DND-41 (cell line): ENCODE data around the gene GATA2.

Experiments
- ATAC-seq: fragments of 200-7000 bp; cut with Tn5 transposase; 3 replicates; pipeline ENCODE4 v1.9.1; 2021; ENCODE audit warnings: low read depth; ENCODE audit not compliant: insufficient read depth
- DNase-seq: peaks from one replicate; pipeline ENCODE4 v3.0.0-alpha.2; 2020
- H2AFZ ChIP-seq: 2 replicates; pipeline ENCODE4 v1.6.0; 2012; ENCODE audit warnings: low read depth, low read length
- H3K27ac ChIP-seq: 2 replicates; pipeline ENCODE4 v1.5.1; 2012; ENCODE audit warnings: low read length, inconsistent platforms
- H3K27me3 ChIP-seq: fragments of 200-600 bp; sonication (generic); 2 replicates; pipeline ENCODE4 v1.6.0; 2012; ENCODE audit warnings: low read length, mild to moderate bottlenecking, inconsistent platforms; ENCODE audit not compliant: insufficient read depth, poor library complexity
- H3K36me3 ChIP-seq: 2 replicates; pipeline ENCODE4 v1.5.1; 2012; ENCODE audit warnings: low read length, inconsistent platforms; ENCODE audit not compliant: insufficient read depth
- H3K4me1 ChIP-seq: 2 replicates; pipeline ENCODE4 v1.5.1; 2012; ENCODE audit warnings: mild to moderate bottlenecking, low read length; ENCODE audit not compliant: insufficient read depth
- H3K4me2 ChIP-seq: 2 replicates; pipeline ENCODE4 v1.6.0; 2012; ENCODE audit warnings: mild to moderate bottlenecking, moderate library complexity, low read length, inconsistent platforms; ENCODE audit not compliant: insufficient read depth
- H3K4me3 ChIP-seq, 2 experiments: fragments of 200-600 bp in 1 of 2; shearing (Covaris generic) in 1 of 2; 2 replicates each; pipeline ENCODE4 v1.5.1; 2012 to 2016; ENCODE audit warnings: inconsistent platforms in 2 of 2, low read length in 2 of 2, mild to moderate bottlenecking in 2 of 2, low read depth in 1 of 2, moderate library complexity in 1 of 2
- H3K79me2 ChIP-seq: 2 replicates; pipeline ENCODE4 v1.6.0; 2012; ENCODE audit warnings: low read length, inconsistent platforms; ENCODE audit not compliant: insufficient read depth
- H3K9ac ChIP-seq: 2 replicates; pipeline ENCODE4 v1.6.0; 2012; ENCODE audit warnings: low read depth, mild to moderate bottlenecking, inconsistent platforms, low read length, moderate library complexity
- H3K9me3 ChIP-seq: 2 replicates; pipeline ENCODE4 v1.5.1; 2012; ENCODE audit warnings: low read length, moderate library complexity, mild to moderate bottlenecking, inconsistent platforms; ENCODE audit not compliant: insufficient read depth, severe bottlenecking
- H4K20me1 ChIP-seq: 2 replicates; pipeline ENCODE4 v1.6.0; 2012; ENCODE audit warnings: low read length; ENCODE audit not compliant: insufficient read depth
- EZH2 ChIP-seq: IDR thresholded peaks from 3 replicates; pipeline ENCODE4 v1.6.1; 2012; ENCODE audit warnings: borderline replicate concordance, low read depth, mild to moderate bottlenecking, moderate library complexity, low read length, inconsistent platforms; ENCODE audit not compliant: severe bottlenecking
- TF ChIP-seq, protein P1 (sequence below): IDR thresholded peaks from 2 replicates; pipeline ENCODE4 v1.5.1; 2012; ENCODE audit warnings: borderline replicate concordance, low read length, moderate library complexity, mild to moderate bottlenecking; ENCODE audit not compliant: poor library complexity, severe bottlenecking; ENCODE audit errors: extremely low read depth

Gene GATA2

DNA sequence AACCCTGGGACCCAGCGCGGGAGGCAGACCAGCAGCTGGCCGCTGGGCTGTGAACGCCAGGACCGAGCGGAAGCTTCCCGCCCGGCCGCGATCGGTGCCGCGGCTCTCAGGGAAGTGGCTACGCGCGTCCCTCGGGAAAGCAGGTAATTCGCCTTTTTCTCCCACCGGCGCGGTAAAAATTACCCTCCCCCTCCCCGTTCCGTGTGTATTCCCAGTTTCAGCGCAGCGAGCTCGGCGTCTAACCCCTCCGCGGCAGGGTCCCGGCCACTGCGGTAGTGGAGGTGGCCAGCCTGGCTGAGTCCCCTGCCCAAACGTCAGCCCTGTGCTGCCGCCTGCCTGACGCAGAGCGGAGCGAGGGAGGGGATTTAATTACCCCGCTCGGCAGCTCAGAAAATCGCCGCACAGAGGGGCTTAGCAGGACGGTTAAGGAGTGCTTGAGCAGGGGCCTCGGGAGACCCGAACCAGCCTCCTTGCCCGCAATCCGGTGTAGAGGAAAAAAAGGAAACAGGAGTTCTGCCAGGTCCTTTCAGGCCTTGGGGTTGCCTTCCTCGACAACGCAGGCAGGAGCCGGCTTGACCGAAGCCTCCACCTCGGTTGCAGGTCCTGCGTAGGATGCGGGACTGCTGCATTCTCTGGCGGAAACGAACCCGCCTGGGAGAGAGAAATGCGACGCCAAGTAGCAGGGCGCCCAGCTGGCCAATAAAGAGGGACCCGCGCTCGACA, 2.9 kb downstream of the GATA2 start:
- Histone ChIP-seq H3K9ac (no peak overlapping the region), H3K4me2 (no peak overlapping the region), H3K4me1 (peaks cover 7% of the 10 kb centered on the region), H3K27ac (no peak overlapping the region), H3K79me2 (no peaks in the 10 kb centered on the region), H2AFZ (no peak overlapping the region), H4K20me1 (peaks cover 7% of the 10 kb centered on the region), H3K27me3 (peaks cover 30% of the 10 kb centered on the region), H3K9me3 (no peaks in the 10 kb centered on the region), H3K4me3 (no peak overlapping the region), H3K36me3 (no peaks in the 10 kb centered on the region)
- DNase-seq (no peak), ATAC-seq (no peak)
- no peak for TF ChIP-seq EZH2
- TF ChIP-seq, protein P1, sequence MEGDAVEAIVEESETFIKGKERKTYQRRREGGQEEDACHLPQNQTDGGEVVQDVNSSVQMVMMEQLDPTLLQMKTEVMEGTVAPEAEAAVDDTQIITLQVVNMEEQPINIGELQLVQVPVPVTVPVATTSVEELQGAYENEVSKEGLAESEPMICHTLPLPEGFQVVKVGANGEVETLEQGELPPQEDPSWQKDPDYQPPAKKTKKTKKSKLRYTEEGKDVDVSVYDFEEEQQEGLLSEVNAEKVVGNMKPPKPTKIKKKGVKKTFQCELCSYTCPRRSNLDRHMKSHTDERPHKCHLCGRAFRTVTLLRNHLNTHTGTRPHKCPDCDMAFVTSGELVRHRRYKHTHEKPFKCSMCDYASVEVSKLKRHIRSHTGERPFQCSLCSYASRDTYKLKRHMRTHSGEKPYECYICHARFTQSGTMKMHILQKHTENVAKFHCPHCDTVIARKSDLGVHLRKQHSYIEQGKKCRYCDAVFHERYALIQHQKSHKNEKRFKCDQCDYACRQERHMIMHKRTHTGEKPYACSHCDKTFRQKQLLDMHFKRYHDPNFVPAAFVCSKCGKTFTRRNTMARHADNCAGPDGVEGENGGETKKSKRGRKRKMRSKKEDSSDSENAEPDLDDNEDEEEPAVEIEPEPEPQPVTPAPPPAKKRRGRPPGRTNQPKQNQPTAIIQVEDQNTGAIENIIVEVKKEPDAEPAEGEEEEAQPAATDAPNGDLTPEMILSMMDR, result no peak

DNA sequence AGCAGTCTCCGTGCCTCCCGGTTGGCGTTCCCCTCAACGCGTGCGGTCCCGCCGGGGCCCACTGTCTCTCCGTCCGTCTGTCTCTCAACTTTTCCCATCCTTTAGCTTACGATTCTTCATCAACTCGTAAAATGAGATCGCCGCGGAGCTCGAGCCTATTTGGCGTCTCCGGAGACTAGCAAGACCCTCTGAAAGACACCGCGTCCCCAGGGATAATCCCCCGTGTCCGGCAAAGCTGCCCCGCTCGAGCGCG, 3.4 kb downstream of the GATA2 start:
- no peak for DNase-seq
- H3K4me2 ChIP-seq, result no peak overlapping the region
- TF ChIP-seq, protein P1, result no peak
- no peak for TF ChIP-seq EZH2
- no peak overlapping the region for H3K4me3 ChIP-seq
- no peak for ATAC-seq
- peaks cover 35% of the 10 kb centered on the region for H3K27me3 ChIP-seq
- peaks cover 11% of the 10 kb centered on the region for H4K20me1 ChIP-seq
- peaks cover 7% of the 10 kb centered on the region for H3K4me1 ChIP-seq
- H3K27ac ChIP-seq, result no peak overlapping the region
- no peaks in the 10 kb centered on the region for H3K36me3 ChIP-seq
- H3K9ac ChIP-seq, result no peak overlapping the region
- H3K79me2 ChIP-seq, result no peaks in the 10 kb centered on the region
- H2AFZ ChIP-seq, result no peak overlapping the region
- H3K9me3 ChIP-seq, result no peaks in the 10 kb centered on the region

DNA sequence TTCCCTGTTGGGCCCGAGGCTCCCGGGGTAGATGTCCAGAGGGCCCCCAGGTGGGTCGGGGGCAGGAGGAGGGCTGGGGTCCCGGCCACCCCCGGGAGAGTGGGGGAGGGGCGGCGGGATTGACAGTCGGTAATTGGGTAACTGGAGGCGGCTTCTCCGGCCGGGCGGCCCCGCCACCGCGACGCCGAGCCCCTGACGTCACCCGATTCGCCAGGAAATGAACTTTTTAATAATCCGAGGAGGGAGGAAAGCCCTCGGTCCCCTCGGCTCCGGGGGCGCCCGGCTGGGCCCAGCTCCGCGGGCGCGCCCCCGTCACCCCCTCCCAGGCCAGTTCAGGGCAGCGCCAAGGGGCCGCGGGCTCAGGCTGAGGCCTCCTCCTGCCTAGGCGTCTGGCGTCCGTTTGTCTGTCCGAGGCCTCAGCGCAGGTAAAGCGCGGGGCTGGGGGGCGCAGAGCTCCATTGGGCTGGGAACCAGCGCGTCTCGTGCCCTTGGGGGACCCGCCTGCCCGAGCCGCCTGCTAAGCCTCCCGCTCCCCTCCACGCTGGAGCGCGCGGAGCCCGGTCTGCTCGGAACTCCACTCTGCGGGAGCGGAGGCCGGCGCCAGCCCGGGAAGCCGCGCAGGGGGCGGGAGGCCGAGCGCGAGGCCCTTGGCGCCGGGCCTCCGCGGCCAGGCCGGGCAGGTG, 3.9 kb downstream of the GATA2 start:
- no peak overlapping the region for H3K4me2 ChIP-seq
- ATAC-seq (no peak), DNase-seq (no peak)
- H3K79me2 ChIP-seq, result no peaks in the 10 kb centered on the region
- no peaks in the 10 kb centered on the region for H3K9me3 ChIP-seq
- no peak overlapping the region for H3K9ac ChIP-seq
- peaks cover 7% of the 10 kb centered on the region for H3K4me1 ChIP-seq
- TF ChIP-seq EZH2, result no peak
- TF ChIP-seq, protein P1, result no peak
- peaks cover 11% of the 10 kb centered on the region for H4K20me1 ChIP-seq
- H3K4me3 ChIP-seq, result no peak overlapping the region
- peaks cover 40% of the 10 kb centered on the region for H3K27me3 ChIP-seq
- no peak overlapping the region for H2AFZ ChIP-seq
- H3K27ac ChIP-seq, result no peak overlapping the region
- H3K36me3 ChIP-seq, result no peaks in the 10 kb centered on the region
